IMR-90 (cell line): ENCODE data around the gene LRRC14B. TPM values are rescaled to one million over a fixed set of nuclear protein-coding genes. Genes with fewer than 3 reads are reported as not detected.

ENCODE experiments used
- ATAC-seq: fragments of 200-7000 bp; cut with Tn5 transposase; 2 replicates; pipeline ENCODE4 v1.9.1; 2020; ENCODE audit warnings: low read depth, mild to moderate bottlenecking, moderate library complexity
- BruUV-seq: library from RNA; stranded (reverse); fragments of 400-500 nt; replicated peaks from 2 replicates; lab custom pipeline; 2021; lab: Mats Ljungman, UMichigan
- CTCF ChIA-PET: fragments of 300-600 bp; formaldehyde crosslinking; extraction: SDS; loops from one replicate; lab custom pipeline; 2021; ENCODE audit warnings: antibody characterized with exemption; lab: Yijun Ruan, JAX
- POLR2A ChIA-PET: fragments of 300-600 bp; sonication (Branson Sonifier 250); formaldehyde crosslinking; loops from one replicate; lab custom pipeline; 2022; ENCODE audit warnings: antibody characterized with exemption; ENCODE audit not compliant: unreplicated experiment; lab: Charles Lee
- DNase-seq: peaks from one replicate; pipeline ENCODE4 v3.0.0; 2013
- H2AFZ ChIP-seq: replicated peaks from 2 replicates; pipeline ENCODE3; 2013; ENCODE audit warnings: low read length, mild to moderate bottlenecking; ENCODE audit not compliant: poor library complexity
- H2AK5ac ChIP-seq: 2 replicates; pipeline ENCODE4 v1.6.1; 2013; ENCODE audit warnings: low read depth, low read length, inconsistent platforms
- H2AK9ac ChIP-seq: replicated peaks from 2 replicates; pipeline ENCODE3; 2013; ENCODE audit warnings: mild to moderate bottlenecking, low read depth, low read length, moderate library complexity; ENCODE audit not compliant: poor library complexity
- H2BK120ac ChIP-seq: 2 replicates; pipeline ENCODE4 v1.6.1; 2013; ENCODE audit warnings: low read depth, low read length, inconsistent platforms
- H2BK15ac ChIP-seq: 3 replicates; pipeline ENCODE4 v1.6.1; 2013; ENCODE audit warnings: low read depth, low read length, inconsistent platforms
- H2BK20ac ChIP-seq: 2 replicates; pipeline ENCODE4 v1.6.1; 2013; ENCODE audit warnings: low read depth, mild to moderate bottlenecking, inconsistent platforms, low read length, moderate library complexity
- H2BK5ac ChIP-seq: 2 replicates; pipeline ENCODE4 v1.6.1; 2013; ENCODE audit warnings: mild to moderate bottlenecking, low read depth, low read length, inconsistent platforms; ENCODE audit not compliant: poor library complexity, severe bottlenecking
- H3K14ac ChIP-seq: replicated peaks from 2 replicates; pipeline ENCODE4 v1.6.1; 2013; ENCODE audit warnings: low read depth, low read length, inconsistent platforms
- H3K18ac ChIP-seq: 2 replicates; pipeline ENCODE4 v1.6.1; 2013; ENCODE audit warnings: low read depth, low read length, control low read depth
- H3K23ac ChIP-seq: 2 replicates; pipeline ENCODE4 v1.6.1; 2013; ENCODE audit warnings: low read depth, low read length, inconsistent platforms
- H3K27ac ChIP-seq: 2 replicates; pipeline ENCODE4 v1.5.1; 2013; ENCODE audit warnings: mild to moderate bottlenecking, control low read depth, low read length; ENCODE audit not compliant: insufficient read depth
- H3K27me3 ChIP-seq: 2 replicates; pipeline ENCODE4 v1.6.1; 2013; ENCODE audit warnings: low read length; ENCODE audit not compliant: control insufficient read depth, insufficient read depth
- H3K36me3 ChIP-seq: 2 replicates; pipeline ENCODE4 v1.6.1; 2013; ENCODE audit warnings: low read length, mixed read lengths; ENCODE audit not compliant: control insufficient read depth, insufficient read depth
- H3K4ac ChIP-seq: 2 replicates; pipeline ENCODE4 v1.6.1; 2013; ENCODE audit warnings: low read depth, low read length, inconsistent platforms
- H3K4me1 ChIP-seq: 2 replicates; pipeline ENCODE4 v1.6.1; 2013; ENCODE audit warnings: low read length, mixed read lengths; ENCODE audit not compliant: control insufficient read depth, insufficient read depth
- H3K4me2 ChIP-seq: 2 replicates; pipeline ENCODE4 v1.6.1; 2013; ENCODE audit warnings: low read depth, mild to moderate bottlenecking, control low read depth, low read length, moderate library complexity
- H3K4me3 ChIP-seq: 2 replicates; pipeline ENCODE4 v1.5.1; 2013; ENCODE audit warnings: low read depth, mild to moderate bottlenecking, control low read depth, low read length, moderate library complexity; ENCODE audit not compliant: insufficient read depth
- H3K56ac ChIP-seq: 2 replicates; pipeline ENCODE4 v1.6.1; 2013; ENCODE audit warnings: low read length, inconsistent platforms; ENCODE audit not compliant: insufficient read depth; ENCODE audit errors: extremely low read depth
- H3K79me1 ChIP-seq, 2 experiments: 2 replicates each; pipeline ENCODE4 v1.6.1; 2013; ENCODE audit warnings: low read length in 2 of 2, inconsistent platforms in 1 of 2, low read depth in 1 of 2
- H3K9ac ChIP-seq: 2 replicates; pipeline ENCODE4 v1.6.1; 2013; ENCODE audit warnings: low read depth, low read length, control low read depth
- H3K9me1 ChIP-seq: 2 replicates; pipeline ENCODE4 v1.6.1; 2013; ENCODE audit warnings: low read length, inconsistent platforms; ENCODE audit not compliant: insufficient read depth
- H3K9me3 ChIP-seq: 2 replicates; pipeline ENCODE4 v1.6.1; 2013; ENCODE audit warnings: low read length; ENCODE audit not compliant: control insufficient read depth, insufficient read depth
- H4K20me1 ChIP-seq: 2 replicates; pipeline ENCODE4 v1.6.1; 2013; ENCODE audit warnings: low read length, inconsistent platforms; ENCODE audit not compliant: insufficient read depth
- H4K5ac ChIP-seq: 2 replicates; pipeline ENCODE4 v1.6.1; 2013; ENCODE audit warnings: mild to moderate bottlenecking, low read depth, low read length, control low read depth
- H4K8ac ChIP-seq, 2 experiments: 2 replicates each; pipeline ENCODE4 v1.6.1; 2013; ENCODE audit warnings: low read depth in 2 of 2, low read length in 2 of 2, control low read depth in 1 of 2, inconsistent platforms in 1 of 2
- H4K91ac ChIP-seq: 2 replicates; pipeline ENCODE4 v1.6.1; 2013; ENCODE audit warnings: low read depth, low read length, inconsistent platforms; ENCODE audit not compliant: insufficient read depth
- BHLHE40 ChIP-seq: fragments of 150-350 bp; IDR thresholded peaks from 2 replicates; pipeline ENCODE4 v1.6.1; 2016; ENCODE audit warnings: mild to moderate bottlenecking, low read depth, low read length
- CEBPB ChIP-seq: IDR thresholded peaks from 2 replicates; pipeline ENCODE4 v1.6.1; 2012; ENCODE audit warnings: low read depth, low read length, improper control_type of control experiment
- CHD1 ChIP-seq: IDR thresholded peaks from 2 replicates; pipeline ENCODE4 v1.6.1; 2012; ENCODE audit warnings: low read depth, low read length, improper control_type of control experiment
- FOS ChIP-seq: fragments of 150-350 bp; IDR thresholded peaks from 2 replicates; pipeline ENCODE4 v1.6.1; 2016; ENCODE audit warnings: low read depth, low read length
- MAFK ChIP-seq: IDR thresholded peaks from 2 replicates; pipeline ENCODE4 v1.6.1; 2012; ENCODE audit warnings: low read depth, low read length, improper control_type of control experiment
- MAZ ChIP-seq: IDR thresholded peaks from 2 replicates; pipeline ENCODE4 v1.6.1; 2012; ENCODE audit warnings: low read depth, mild to moderate bottlenecking, low read length, improper control_type of control experiment, moderate library complexity, borderline replicate concordance
- MXI1 ChIP-seq: IDR thresholded peaks from 2 replicates; pipeline ENCODE4 v1.6.1; 2012; ENCODE audit warnings: low read depth, mild to moderate bottlenecking, low read length, moderate library complexity, borderline replicate concordance
- NFE2L2 ChIP-seq: fragments of 150-350 bp; IDR thresholded peaks from 2 replicates; pipeline ENCODE4 v1.6.1; 2016; ENCODE audit warnings: low read depth, mild to moderate bottlenecking, low read length
- POLR2A ChIP-seq: IDR thresholded peaks from 2 replicates; pipeline ENCODE4 v1.6.1; 2012; ENCODE audit warnings: mild to moderate bottlenecking, low read depth, low read length
- RAD21 ChIP-seq: IDR thresholded peaks from 2 replicates; pipeline ENCODE4 v1.6.1; 2012; ENCODE audit warnings: low read length, improper control_type of control experiment
- RCOR1 ChIP-seq: IDR thresholded peaks from 2 replicates; pipeline ENCODE4 v1.6.1; 2012; ENCODE audit warnings: mild to moderate bottlenecking, low read length, improper control_type of control experiment; ENCODE audit not compliant: insufficient replicate concordance
- RFX5 ChIP-seq: IDR thresholded peaks from 2 replicates; pipeline ENCODE4 v1.8.0; 2012; ENCODE audit warnings: low read depth, mild to moderate bottlenecking, low read length, moderate library complexity
- SMC3 ChIP-seq: fragments of 150-350 bp; IDR thresholded peaks from 2 replicates; pipeline ENCODE4 v1.6.1; 2016; ENCODE audit warnings: low read depth, mild to moderate bottlenecking, antibody characterized with exemption, low read length, moderate library complexity
- USF2 ChIP-seq: fragments of 150-350 bp; IDR thresholded peaks from 2 replicates; pipeline ENCODE4 v1.6.1; 2017; ENCODE audit warnings: mild to moderate bottlenecking, antibody characterized with exemption, low read length, low read depth
- WGBS, 2 experiments: methylation state at CpG; one replicate each; pipeline versions ENCODE4 v1.1.5 to v1.1.7; 2013; ENCODE audit warnings: missing lambda C conversion rate in 2 of 2; ENCODE audit not compliant: insufficient read length in 1 of 2; ENCODE audit errors: extremely low coverage in 2 of 2; 5-methylcytosine and 5-hydroxymethylcytosine counted together
- dilution Hi-C: fragments of 300-500 bp; cut with HindIII; formaldehyde crosslinking; loops from one replicate; pipeline ENCODE4 v1.14.3; 2018; ENCODE audit warnings: low sequenced_read_pairs; ENCODE audit not compliant: unreplicated experiment
- in situ Hi-C: fragments of 300-500 bp; cut with MboI; formaldehyde crosslinking; loops from 3 replicates; pipeline ENCODE4 v1.14.3; 2019; ENCODE audit warnings: low sequenced_read_pairs, inconsistent platforms, mixed read lengths
- intact Hi-C: fragments of 100-400 bp; cut with micrococcal nuclease; formaldehyde crosslinking; loops from 2 replicates; pipeline ENCODE4 v1.10.0; 2022
- polyA plus RNA-seq, 3 experiments: library from polyadenylated mRNA; depleted of rRNA; stranded (reverse); fragments of >200 nt; gene quantifications; 2 replicates each; pipeline ENCODE4 v1.2.3, GENCODE V29; 2012; ENCODE audit warnings: low replicate concordance in 1 of 3
- total RNA-seq: library from RNA; depleted of rRNA; stranded (reverse); fragments of >200 nt; gene quantifications from 2 replicates; pipeline ENCODE4 v1.2.3, GENCODE V29; 2012
- TF ChIP-seq, protein P1 (sequence below): fragments of 150-350 bp; IDR thresholded peaks from 2 replicates; pipeline ENCODE4 v1.6.1; 2016; ENCODE audit warnings: low read depth, mild to moderate bottlenecking, low read length, moderate library complexity, borderline replicate concordance
- TF ChIP-seq, protein P2 (sequence below): conservative IDR thresholded peaks from 2 replicates; pipeline ENCODE4 v1.5.1; 2012; ENCODE audit warnings: mild to moderate bottlenecking, low read depth, low read length, improper control_type of control experiment

Gene LRRC14B
- total and polyA plus RNA-seq, 2 of the 4 experiments (the other 2 are of a cell fraction) = not detected

GRCh38 chr5:147751-148150, 43.5 kb upstream of the LRRC14B start:
- no peak for ATAC-seq
- dilution Hi-C loops = no loop called here
- CTCF ChIA-PET = no interaction called here

More at GRCh38 chr5:147751-148150, 43.5 kb upstream of the LRRC14B start:
- no peaks in the 10 kb centered on the region for H3K36me3 ChIP-seq
- no peak overlapping the region for H2BK120ac ChIP-seq
- no TSS peak for BruUV-seq
- H3K9ac ChIP-seq = no peak overlapping the region
- no peak overlapping the region for H2BK5ac ChIP-seq
- no peaks in the 10 kb centered on the region for H3K4me1 ChIP-seq
- H3K9me3 ChIP-seq = peaks cover 12% of the 10 kb centered on the region
- H2BK15ac ChIP-seq = no peak overlapping the region
- no peak overlapping the region for H3K56ac ChIP-seq
- no peak overlapping the region for H3K4me2 ChIP-seq
- POLR2A ChIA-PET = no interaction called here
- H2AK9ac ChIP-seq = no peak overlapping the region
- no peak overlapping the region for H3K18ac ChIP-seq
- H3K23ac ChIP-seq = no peak overlapping the region
- no peaks in the 10 kb centered on the region for H3K79me1 ChIP-seq
- in situ Hi-C loops (no loop called here), intact Hi-C loops (no loop called here)
- no peak for DNase-seq
- peaks cover 11% of the 10 kb centered on the region for H3K27me3 ChIP-seq
- no peak overlapping the region for H3K14ac ChIP-seq
- H4K91ac ChIP-seq = no peak overlapping the region
- TF ChIP-seq MAFK (no peak), NFE2L2 (no peak), FOS (no peak), POLR2A (no peak), SMC3 (no peak), BHLHE40 (no peak), RAD21 (no peak), MXI1 (no peak), RCOR1 (no peak), MAZ (no peak), RFX5 (no peak), CHD1 (no peak), USF2 (no peak), CEBPB (no peak)
- TF ChIP-seq, protein P1, sequence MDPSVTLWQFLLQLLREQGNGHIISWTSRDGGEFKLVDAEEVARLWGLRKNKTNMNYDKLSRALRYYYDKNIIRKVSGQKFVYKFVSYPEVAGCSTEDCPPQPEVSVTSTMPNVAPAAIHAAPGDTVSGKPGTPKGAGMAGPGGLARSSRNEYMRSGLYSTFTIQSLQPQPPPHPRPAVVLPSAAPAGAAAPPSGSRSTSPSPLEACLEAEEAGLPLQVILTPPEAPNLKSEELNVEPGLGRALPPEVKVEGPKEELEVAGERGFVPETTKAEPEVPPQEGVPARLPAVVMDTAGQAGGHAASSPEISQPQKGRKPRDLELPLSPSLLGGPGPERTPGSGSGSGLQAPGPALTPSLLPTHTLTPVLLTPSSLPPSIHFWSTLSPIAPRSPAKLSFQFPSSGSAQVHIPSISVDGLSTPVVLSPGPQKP = no peak
- TF ChIP-seq, protein P2, sequence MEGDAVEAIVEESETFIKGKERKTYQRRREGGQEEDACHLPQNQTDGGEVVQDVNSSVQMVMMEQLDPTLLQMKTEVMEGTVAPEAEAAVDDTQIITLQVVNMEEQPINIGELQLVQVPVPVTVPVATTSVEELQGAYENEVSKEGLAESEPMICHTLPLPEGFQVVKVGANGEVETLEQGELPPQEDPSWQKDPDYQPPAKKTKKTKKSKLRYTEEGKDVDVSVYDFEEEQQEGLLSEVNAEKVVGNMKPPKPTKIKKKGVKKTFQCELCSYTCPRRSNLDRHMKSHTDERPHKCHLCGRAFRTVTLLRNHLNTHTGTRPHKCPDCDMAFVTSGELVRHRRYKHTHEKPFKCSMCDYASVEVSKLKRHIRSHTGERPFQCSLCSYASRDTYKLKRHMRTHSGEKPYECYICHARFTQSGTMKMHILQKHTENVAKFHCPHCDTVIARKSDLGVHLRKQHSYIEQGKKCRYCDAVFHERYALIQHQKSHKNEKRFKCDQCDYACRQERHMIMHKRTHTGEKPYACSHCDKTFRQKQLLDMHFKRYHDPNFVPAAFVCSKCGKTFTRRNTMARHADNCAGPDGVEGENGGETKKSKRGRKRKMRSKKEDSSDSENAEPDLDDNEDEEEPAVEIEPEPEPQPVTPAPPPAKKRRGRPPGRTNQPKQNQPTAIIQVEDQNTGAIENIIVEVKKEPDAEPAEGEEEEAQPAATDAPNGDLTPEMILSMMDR = no peak
- H2AFZ ChIP-seq = no peak overlapping the region
- H3K9me1 ChIP-seq = 0 out of 2 replicates have a peak, but pooled peaks cover 4% of the 10 kb centered on the region
- H2BK20ac ChIP-seq = no peak overlapping the region
- H4K20me1 ChIP-seq = no peaks in the 10 kb centered on the region
- WGBS, 2 experiments = no CpG with 5 or more reads among the region's 1 CpG
- H2AK5ac ChIP-seq = no peak overlapping the region
- H3K4ac ChIP-seq = no peak overlapping the region
- no peak overlapping the region for H4K8ac ChIP-seq
- no peak overlapping the region for H4K5ac ChIP-seq
- no peak overlapping the region for H3K4me3 ChIP-seq
- no peak overlapping the region for H3K27ac ChIP-seq
